Raji (cell line): ENCODE data around the gene VPS37B.

Source experiments
- POLR2A ChIP-seq: IDR thresholded peaks from 2 replicates; pipeline ENCODE4 v1.6.1; 2011; ENCODE audit warnings: low read depth, low read length, control low read depth; ENCODE audit not compliant: insufficient read depth

VPS37B gene

DNA sequence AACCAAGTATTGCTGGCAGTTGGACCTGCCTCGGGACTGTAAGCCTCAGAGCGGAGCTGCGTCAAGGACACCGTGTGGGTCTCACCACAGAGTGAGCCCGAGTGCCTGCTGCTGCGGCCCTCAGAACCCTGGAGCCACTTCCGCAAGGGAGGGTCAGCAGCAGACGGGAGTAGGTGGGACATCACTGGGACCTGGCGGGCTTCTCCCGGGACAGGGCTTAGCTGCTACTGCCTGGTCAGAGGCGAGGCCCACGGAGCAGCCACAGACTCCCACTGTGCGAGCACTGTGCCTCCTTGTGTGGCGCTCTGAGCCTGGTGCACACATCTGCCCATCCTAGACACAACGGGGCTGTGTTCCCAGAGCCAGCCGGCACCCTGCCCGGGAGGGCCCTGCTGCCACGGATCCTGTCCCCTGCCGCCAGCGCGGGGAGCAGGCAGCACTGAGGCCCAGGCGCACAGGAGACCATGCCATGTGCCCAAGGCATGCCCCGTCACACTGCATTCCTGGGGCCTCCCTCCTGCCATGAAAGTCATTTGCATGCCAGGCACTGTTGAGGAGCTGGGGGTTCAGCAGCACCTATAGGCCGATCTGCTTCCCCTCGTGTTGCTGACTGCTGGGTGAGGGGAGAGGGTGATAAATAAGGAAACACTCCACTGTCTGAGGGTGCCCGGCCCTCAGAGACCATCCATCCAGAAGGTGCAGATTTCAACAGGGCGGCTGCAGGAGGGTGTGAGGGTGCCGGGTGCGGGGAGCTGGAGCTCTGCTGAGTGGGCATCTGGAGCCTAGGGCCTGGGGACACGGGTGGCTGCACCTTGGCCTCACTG is 50.7 kb downstream of the VPS37B start:
- TF ChIP-seq POLR2A = no peak

DNA sequence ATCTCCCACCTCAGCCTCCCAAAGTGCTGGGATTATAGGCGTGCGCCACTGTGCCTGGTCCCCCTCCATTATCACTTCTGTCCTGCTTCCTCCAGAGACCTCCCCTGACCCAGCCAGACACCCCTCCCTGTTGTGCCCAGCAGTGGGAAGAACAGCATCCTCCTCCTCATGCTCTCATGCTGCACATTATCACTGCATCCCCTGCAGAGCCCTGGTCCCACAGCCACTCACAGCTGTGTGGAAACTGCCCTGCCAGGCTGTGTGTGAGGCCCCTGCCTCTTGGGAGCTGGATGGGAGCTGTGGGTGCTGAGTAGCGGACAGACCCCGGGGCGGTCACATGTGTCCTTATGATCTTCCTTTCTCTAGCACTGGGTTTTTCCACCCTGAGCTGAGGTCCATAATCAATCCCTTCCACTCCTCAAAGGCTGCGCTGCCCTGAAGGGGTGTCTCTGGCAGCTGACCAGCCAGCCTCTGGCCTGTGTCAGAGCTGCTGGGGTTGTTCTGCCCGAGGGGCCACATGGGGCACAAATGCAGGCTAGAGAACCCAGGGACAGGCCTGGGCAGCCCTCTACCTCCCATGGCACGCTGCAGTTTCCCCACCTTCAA is 51.5 kb downstream of the VPS37B start:
- TF ChIP-seq POLR2A = no peak

DNA sequence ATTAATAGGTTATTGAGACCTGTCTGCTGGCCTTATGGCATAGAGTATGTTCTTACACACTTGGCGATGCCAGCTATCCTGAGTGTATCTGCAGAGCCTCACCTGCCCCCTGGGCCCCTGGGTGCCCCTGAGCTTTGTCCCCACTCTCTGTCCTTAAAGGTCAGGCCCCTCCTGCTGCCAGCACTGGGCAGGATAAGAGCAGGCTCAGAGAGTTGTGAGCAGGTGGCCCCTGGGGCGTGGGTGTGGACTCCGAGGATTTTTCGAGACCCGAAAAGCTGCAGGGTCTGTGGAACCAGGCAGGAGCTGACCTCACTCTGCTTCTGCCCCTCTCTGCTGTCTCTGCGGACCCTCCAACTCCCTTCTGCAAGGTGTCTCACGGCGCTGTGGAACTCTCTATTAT is 52.5 kb downstream of the VPS37B start:
- TF ChIP-seq POLR2A = no peak

DNA sequence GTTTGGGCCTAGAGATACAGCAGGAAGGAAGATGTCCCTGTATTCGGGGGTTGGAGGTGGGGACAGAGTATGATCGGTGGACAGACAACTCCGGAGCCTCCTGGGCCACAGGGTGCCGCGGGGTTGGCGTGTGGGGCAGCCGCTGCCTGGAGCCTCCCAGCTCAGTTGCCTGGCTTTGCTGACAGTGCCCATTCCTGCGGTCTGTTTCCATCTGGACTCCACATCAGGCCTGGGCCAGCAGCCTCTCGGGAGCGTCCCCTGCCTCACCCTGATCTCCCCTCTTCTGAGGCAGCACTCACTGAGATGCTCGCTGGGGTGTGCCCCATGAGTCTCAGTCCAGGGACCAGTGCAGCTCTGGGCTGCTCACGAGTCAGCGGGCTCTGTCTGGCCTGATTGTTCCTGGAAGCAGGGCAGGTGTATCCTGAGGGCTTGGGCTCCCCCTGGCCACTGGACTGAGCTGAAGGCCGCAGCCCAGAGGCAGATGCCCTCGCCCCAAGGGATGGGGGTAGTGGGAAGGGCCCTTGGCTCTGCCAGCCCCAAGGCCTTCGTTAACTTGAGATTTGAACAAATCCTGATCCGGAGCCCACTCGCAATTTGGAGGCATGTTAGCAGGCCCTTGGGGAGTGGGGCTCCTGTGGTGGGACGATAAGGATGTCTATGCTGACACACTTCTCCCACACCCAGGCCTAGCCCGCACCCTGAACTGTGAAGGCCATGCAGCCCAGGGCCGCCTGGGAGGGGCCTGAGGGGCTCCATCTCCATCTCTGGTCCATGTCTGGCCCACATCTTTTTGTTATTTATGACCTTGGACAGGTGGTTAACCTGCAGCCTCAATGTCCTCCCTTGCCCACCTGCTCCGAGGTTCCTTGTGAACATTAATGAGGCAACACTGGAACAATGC is 53.2 kb downstream of the VPS37B start:
- TF ChIP-seq POLR2A = no peak

DNA sequence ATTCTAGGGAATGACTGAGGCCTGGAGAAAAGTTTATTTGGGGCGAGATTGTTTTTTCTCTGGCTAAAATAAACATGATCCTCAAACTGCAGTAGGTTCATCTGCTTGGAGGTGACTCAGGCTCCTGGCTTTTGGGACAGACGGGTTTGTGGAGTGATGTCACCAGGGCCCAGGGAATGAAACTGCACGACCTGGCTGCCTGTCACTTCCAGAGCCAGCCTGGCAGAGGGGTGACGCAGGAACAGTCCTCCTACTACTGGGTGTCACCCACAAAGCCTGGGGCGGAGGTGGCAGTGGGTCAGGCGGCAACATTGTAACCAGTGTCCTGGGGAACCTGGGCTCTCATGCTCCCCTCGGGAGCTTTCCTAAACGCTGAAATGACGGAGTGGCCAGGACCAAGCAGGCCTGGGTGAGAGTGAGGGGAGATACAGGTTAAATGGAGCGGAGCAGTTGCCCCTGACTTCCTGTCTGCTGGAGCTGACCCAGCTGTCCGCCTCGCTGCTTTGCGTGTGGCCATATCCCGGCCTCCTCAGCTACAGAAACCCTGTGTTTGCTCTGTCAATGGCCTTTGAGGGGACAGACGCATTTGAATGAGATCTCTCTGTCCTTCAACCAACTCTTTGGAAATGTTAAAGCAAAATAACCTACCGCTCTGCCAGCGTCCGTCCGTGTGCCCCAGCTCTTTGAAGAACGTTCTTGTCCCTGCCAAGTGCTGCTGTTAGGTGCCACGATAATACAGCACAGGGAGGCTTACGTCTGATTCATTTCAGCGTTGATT is 54.2 kb downstream of the VPS37B start:
- TF ChIP-seq POLR2A = no peak

DNA sequence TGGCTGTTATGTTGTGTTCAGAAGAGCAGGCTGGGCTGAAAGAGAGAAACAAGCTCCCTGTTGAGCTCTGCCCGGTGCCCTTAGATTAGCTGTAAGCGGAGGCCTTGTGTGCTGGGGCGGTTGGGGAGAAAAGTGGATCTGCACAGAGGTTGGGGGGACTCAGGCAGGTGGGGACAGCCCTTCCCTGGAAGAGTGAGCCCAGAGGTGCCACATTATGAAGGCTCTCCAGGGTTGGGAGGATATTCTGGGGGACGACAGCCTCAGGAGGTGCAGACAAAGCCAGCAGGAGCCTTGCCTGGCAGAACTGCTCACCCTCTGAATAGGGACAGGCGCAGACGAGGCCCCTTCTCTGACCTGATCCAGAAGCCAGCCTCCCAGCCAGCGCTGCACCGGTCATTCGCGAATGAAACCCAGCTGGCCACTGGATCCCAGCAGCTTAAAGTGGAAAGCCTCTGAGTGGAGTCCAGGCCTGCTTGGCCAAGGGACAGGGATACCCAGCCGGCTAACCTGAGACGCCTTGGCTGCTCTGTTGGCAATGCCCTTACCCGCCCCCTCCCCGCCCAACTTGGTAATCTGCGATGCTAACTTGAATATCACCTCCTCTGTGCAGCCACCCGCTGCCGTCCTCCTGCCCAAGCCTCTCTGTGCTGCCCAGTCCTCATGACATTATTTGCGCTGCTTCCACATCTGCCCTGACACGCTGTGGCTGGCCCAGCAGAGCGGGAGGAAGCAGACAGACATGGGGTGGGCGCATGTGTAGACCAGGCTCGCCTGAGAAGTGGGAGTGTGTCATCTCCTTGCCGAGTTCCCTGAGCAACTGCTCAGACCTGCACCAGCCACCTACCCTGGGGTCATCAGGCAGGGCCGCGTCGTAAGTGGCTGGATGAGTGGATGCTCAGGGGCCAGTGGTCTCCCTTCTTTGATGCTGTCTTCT is 55.1 kb downstream of the VPS37B start:
- TF ChIP-seq POLR2A = no peak

DNA sequence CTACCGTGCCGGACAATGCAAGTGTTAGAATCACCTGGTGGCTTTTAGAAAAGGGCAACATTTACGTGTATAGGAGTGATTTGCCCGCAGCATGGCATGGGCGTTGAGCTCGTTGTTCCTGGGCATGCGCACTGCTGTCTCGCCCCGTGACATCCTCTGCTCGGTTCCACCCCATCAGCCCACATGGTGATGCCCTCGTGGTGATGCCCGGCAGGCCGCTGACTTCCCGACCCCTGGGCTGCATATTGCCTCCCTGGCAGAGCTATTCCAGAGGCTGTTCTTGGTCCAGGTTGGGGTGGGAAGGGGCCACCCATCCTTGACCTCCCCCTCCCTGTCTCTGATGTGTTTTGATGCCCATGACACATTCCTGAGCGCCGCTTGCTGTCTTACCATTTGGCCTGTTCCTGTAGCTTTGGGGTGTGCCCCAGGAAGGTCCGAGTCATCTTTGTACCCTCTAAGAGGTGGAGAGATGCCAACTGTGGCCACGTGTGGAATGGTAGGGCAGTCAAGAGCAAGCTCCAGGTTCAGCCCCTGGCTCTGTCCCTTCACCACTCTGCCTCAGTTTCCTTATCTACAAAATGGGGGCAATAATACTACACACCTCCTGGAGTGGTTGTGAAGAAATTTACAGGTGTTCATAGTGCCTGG is 55.9 kb downstream of the VPS37B start:
- no peak for TF ChIP-seq POLR2A

DNA sequence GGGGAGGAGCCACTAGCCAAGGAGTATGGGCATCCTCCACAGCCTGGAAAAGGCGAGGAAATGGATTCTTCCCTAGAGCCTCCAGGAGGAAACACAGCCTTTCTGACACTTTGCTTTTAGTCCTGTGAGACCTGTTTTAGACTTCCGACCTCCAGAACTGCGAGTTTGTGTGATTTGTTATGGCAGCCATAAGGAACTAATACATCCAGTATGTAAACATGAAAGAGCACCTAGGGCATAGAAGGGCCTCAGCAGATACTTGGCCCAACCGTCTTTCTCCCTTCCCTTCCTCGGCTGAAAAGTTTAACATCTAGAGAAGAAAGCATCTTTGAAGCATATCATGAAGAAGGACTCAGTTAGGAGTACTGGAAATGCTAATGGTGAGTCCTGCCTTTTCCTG is 57.1 kb downstream of the VPS37B start:
- TF ChIP-seq POLR2A = no peak

DNA sequence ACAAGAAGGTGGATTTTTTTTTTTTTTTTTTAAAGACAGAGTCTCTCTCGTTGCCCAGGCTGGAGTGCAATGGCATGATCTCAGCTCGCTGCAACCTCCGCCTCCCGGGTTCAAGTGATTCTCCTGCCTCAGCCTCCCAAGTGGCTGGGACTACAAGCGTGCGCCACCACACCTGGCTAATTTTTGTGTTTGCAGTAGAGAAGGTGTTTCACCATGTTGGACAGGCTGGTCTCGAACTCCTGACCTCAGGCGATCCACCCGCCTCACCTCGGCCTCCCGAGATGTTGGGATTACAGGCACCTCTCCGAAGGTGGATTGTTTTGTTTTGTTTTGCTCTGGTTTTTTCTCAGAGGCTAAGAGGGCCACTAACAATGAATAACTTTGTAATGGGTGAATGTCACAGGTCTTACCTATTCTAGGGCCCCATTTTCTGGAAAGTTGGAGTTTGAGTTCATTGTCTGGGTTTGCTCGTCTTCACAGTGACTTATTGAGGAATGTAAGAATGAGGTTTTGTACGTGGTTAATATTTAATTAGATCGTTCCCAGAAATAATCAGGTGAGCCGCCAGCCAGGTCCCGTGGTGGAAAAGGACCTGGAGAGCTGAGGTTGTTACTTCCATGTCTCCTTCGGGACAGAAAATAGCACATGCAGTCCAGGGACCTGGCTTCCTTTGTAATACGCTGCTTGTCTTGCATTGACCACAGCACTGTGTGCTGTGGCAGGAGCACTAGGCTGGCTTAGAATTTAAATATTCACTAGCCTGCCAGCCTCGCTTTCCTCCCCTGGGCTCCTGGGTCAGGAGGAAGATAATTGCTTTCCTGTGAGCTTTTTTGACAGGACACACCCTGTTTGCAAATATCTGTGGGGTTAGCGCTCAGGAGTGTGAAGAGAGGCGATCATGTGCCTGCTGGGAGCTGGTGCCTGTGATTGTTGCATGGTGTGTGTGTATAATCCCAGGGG is 58.3 kb downstream of the VPS37B start:
- TF ChIP-seq POLR2A = no peak

DNA sequence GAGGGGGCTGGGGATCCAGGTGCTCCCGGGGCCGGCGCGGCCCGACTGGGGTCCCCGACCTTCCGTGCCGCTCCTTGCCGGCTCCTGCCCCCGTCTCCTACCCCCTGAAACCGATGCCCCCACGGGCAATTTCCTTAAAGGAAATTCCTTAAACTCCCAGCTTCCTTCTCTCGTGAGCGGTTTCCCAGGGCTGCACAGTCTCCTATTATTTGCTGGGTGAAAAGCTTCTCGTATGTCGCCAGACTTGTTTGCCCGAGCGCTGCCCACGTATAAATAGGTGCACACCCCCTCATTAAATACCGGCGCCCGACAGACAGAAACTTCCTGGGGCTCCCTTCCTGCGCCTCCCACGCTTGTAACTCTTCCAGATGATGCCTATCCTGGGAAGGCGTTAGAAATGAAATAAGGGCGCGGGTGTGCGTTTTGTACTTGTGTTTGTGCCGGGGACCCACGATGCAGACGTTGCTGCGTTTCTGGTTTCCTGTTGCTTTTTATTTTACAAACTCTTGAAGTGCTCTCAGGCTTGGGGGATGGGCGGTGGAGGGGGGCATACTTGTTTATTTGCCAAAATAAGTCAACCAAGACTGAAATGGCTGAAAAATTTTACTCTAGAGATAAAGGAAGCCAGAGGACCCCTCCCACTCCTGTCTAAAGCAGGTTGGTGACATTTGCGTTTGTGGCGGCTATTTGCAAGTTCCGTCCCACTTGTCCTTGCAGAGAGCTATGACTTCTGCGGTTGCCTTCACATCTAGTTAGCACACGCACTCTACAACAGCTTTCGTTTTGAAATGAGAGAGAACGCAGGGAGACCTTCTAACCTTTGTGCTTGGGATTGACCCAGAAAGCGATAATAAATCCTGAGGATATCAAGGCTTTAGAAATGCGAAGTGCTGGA is 59.6 kb downstream of the VPS37B start:
- peak; percentile 58 for TF ChIP-seq POLR2A

DNA sequence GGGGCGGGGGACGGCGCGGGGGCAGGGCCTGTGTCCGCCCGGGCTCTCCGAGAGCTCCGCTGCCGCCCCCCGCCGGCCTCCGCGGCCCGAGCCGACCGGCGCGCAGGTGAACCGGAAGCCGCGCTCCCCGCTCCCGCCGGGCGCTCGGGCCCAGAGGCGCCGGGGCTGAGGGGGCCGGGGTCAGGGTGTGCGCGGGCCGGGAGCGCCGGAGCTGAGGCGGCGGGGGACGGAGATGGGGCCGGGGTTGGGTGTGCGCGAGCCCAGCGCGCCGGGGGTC is 60.2 kb downstream of the VPS37B start:
- TF ChIP-seq POLR2A = no peak; the same call in 1 of the 2 replicates

DNA sequence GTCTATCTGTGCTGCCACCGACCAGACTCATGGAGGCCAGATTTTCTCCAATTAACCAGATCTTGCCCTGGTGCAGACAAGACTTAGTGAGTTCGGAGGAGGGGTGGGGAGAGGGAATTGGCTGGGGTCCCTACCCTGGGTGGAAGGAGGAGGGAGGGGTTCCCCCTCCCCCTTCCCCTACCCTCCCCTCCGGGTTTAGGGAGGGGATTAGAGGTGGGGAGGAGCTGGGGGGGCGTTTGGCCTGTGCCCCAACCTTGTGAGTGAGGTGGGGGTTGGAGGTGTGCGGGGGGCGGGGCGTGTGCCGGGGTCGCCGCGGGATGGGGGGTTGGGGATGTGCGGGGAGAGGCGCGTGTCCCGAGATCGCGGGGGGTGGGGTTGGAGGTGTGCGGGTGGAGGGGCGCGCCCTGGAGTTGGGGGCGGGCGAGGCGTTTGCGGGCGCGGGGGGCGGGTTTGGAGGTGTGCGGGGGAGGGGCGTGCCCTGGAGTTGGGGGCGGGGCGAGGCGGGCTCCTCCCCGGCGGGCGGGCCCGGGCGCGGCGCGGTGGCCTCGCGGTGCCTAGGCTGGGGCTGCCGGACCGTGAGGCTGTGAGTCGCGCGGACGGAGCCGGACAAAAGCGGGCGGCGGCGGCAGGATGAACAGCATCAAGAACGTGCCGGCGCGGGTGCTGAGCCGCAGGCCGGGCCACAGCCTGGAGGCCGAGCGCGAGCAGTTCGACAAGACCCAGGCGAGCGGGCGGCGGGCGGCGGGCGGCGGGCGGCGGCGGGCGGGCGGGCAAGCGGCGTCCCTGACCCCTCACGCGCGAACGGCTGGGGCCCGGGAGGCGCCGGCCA is 60.8 kb downstream of the VPS37B start, which contains the start of gene HIP1R:
Gene HIP1R (plus strand): TSS at position 537 of the 829 bp plus-strand sequence. CDS start 94 bp downstream, at position 631.
- peak; percentile 69 for TF ChIP-seq POLR2A
